HG03460 (cell line): ENCODE data around the gene GALNT2.

Experiments used
- ATAC-seq: cut with Tn5 transposase; IDR thresholded peaks from one replicate; pipeline ENCODE4 v1.9.1; 2021; ENCODE audit not compliant: unreplicated experiment

The GALNT2 gene

DNA sequence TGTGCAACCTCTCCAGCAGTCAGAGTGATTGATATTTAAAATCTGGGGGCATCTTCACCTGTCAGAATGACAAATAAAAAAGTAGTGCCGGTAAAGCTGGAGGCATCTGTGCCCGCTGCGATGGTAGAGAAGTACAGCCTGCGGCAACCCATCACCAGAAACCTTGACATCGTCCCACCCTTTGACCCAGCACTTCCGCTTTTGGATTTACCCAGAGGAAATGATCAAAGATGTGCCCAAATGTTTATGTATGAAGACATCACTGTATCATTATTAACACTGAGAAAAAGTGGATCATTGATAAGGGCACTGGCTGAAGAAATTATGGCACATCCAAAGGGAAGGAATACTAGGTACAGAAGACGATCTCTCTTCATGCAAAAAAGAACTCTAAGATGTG, 263.1 kb downstream of the GALNT2 start:
- no peak for ATAC-seq
